Astrocyte (in vitro differentiated cells and primary cell): Measurements from ENCODE around the gene CELA3B. TPM values are rescaled to one million over a fixed set of nuclear protein-coding genes. Genes with fewer than 3 reads are reported as not detected.

Experiments
- DNase-seq: peaks from one replicate; pipeline ENCODE4 v3.0.0-alpha.2; 2010; ENCODE audit warnings: low read depth
- FAIRE-seq: peaks from 2 replicates; lab custom pipeline; 2011; peaks lifted over from hg19 to GRCh38; lab: Jason Lieb, UNC
- H2AFZ ChIP-seq: 2 replicates; pipeline ENCODE4 v1.6.0; 2012; ENCODE audit warnings: low read depth, low read length, inconsistent platforms
- H3K27ac ChIP-seq: 2 replicates; pipeline ENCODE4 v1.5.1; 2011; ENCODE audit warnings: low read depth, low read length, inconsistent platforms
- H3K27me3 ChIP-seq: 2 replicates; pipeline ENCODE4 v1.6.0; 2011; ENCODE audit warnings: low read length, inconsistent platforms; ENCODE audit not compliant: insufficient read depth
- H3K36me3 ChIP-seq: 2 replicates; pipeline ENCODE4 v1.5.1; 2011; ENCODE audit warnings: low read length, inconsistent platforms; ENCODE audit not compliant: insufficient read depth
- H3K4me1 ChIP-seq: 2 replicates; pipeline ENCODE4 v1.5.1; 2011; ENCODE audit warnings: low read length, inconsistent platforms; ENCODE audit not compliant: insufficient read depth
- H3K4me2 ChIP-seq: 2 replicates; pipeline ENCODE4 v1.6.0; 2012; ENCODE audit warnings: low read length, inconsistent platforms
- H3K4me3 ChIP-seq: 2 replicates; pipeline ENCODE4 v1.5.1; 2011; ENCODE audit warnings: low read depth, mild to moderate bottlenecking, low read length, inconsistent platforms; ENCODE audit not compliant: insufficient read depth
- H3K79me2 ChIP-seq: 2 replicates; pipeline ENCODE4 v1.6.0; 2012; ENCODE audit warnings: mild to moderate bottlenecking, low read length, inconsistent platforms; ENCODE audit not compliant: insufficient read depth
- H3K9ac ChIP-seq: 2 replicates; pipeline ENCODE4 v1.6.0; 2012; ENCODE audit warnings: mild to moderate bottlenecking, low read length, inconsistent platforms
- H3K9me3 ChIP-seq: 2 replicates; pipeline ENCODE4 v1.5.1; 2012; ENCODE audit warnings: low read depth, mild to moderate bottlenecking, low read length, inconsistent platforms; ENCODE audit not compliant: insufficient read depth
- H4K20me1 ChIP-seq: 2 replicates; pipeline ENCODE4 v1.6.0; 2012; ENCODE audit warnings: low read length, inconsistent platforms; ENCODE audit not compliant: insufficient read depth
- H3K27ac Mint-ChIP-seq: one replicate; pipeline ENCODE4 v1.8.0; 2021; ENCODE audit warnings: mild to moderate bottlenecking, mixed read lengths; ENCODE audit not compliant: unreplicated experiment
- H3K27me3 Mint-ChIP-seq: one replicate; pipeline ENCODE4 v1.8.0; 2021; ENCODE audit warnings: low read depth, mixed read lengths; ENCODE audit not compliant: unreplicated experiment
- H3K36me3 Mint-ChIP-seq: one replicate; pipeline ENCODE4 v1.8.0; 2021; ENCODE audit warnings: low read depth, mixed read lengths; ENCODE audit not compliant: unreplicated experiment
- H3K4me1 Mint-ChIP-seq: one replicate; pipeline ENCODE4 v1.8.0; 2021; ENCODE audit warnings: low read depth, mixed read lengths; ENCODE audit not compliant: unreplicated experiment
- H3K4me3 Mint-ChIP-seq: one replicate; pipeline ENCODE4 v1.8.0; 2021; ENCODE audit warnings: mild to moderate bottlenecking, moderate library complexity, mixed read lengths; ENCODE audit not compliant: unreplicated experiment
- H3K9me3 Mint-ChIP-seq: one replicate; pipeline ENCODE4 v1.8.0; 2021; ENCODE audit warnings: mild to moderate bottlenecking, mixed read lengths; ENCODE audit not compliant: unreplicated experiment
- EZH2 ChIP-seq: IDR thresholded peaks from 2 replicates; pipeline ENCODE4 v1.6.1; 2012; ENCODE audit warnings: mild to moderate bottlenecking, low read length, inconsistent platforms; ENCODE audit not compliant: insufficient read depth
- total RNA-seq: library from RNA; stranded (reverse); gene quantifications from 2 replicates; pipeline ENCODE4 v1.2.1, GENCODE V29; 2021
- TF ChIP-seq, protein P1 (sequence below): IDR thresholded peaks from 2 replicates; pipeline ENCODE4 v1.5.1; 2011; ENCODE audit warnings: low read depth, mild to moderate bottlenecking, inconsistent platforms, low read length, moderate library complexity; ENCODE audit not compliant: insufficient read depth

Gene CELA3B
- total RNA-seq, 1 donor from 2014 or later, result not detected

DNA sequence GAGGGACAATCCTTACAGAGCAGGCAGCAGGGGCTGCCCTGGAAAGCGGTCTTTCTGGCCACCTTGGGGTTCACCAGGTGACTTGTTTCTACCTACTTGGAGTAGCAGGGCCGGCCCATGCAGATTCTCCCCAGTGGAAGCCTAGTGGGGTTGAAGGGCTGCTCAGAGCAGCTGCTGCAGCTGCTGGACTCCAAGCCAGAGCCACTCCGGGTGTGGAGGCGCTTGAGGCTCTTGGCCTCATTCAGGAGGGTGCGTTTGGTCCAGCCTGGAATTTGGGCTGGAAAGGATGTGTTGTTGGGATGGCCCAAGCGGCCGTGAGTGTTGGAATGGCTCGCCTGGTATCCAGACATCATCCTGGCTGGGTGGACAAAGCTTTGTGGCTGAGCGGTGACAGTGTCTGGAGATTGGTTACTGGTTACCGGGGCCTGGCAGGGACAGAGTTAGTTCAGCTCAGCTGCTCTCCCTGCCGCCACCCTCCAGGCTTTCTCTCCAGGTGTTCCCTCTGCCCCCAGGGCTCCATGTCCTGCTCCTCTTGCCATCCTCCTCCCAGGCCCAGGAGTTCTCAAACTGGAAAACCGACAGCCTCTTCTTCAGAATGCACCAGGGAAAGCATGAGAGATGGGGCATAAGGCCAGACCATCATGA is 25.5 kb upstream of the CELA3B start:
- H3K4me3 ChIP-seq, result no peak overlapping the region
- Mint-ChIP-seq H3K4me1 (peaks cover 4% of the 10 kb centered on the region), H3K27me3 (peaks cover 13% of the 10 kb centered on the region), H3K27ac (no peak overlapping the region), H3K36me3 (no peaks in the 10 kb centered on the region), H3K9me3 (no peaks in the 10 kb centered on the region), H3K4me3 (no peak overlapping the region)
- H3K4me2 ChIP-seq, result no peak overlapping the region
- H3K9me3 ChIP-seq, result no peaks in the 10 kb centered on the region
- H2AFZ ChIP-seq, result no peak overlapping the region
- H4K20me1 ChIP-seq, result no peaks in the 10 kb centered on the region
- H3K27me3 ChIP-seq, result no peaks in the 10 kb centered on the region
- H3K27ac ChIP-seq, result no peak overlapping the region
- H3K79me2 ChIP-seq, result no peaks in the 10 kb centered on the region
- TF ChIP-seq, protein P1, sequence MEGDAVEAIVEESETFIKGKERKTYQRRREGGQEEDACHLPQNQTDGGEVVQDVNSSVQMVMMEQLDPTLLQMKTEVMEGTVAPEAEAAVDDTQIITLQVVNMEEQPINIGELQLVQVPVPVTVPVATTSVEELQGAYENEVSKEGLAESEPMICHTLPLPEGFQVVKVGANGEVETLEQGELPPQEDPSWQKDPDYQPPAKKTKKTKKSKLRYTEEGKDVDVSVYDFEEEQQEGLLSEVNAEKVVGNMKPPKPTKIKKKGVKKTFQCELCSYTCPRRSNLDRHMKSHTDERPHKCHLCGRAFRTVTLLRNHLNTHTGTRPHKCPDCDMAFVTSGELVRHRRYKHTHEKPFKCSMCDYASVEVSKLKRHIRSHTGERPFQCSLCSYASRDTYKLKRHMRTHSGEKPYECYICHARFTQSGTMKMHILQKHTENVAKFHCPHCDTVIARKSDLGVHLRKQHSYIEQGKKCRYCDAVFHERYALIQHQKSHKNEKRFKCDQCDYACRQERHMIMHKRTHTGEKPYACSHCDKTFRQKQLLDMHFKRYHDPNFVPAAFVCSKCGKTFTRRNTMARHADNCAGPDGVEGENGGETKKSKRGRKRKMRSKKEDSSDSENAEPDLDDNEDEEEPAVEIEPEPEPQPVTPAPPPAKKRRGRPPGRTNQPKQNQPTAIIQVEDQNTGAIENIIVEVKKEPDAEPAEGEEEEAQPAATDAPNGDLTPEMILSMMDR, result no peak
- TF ChIP-seq EZH2, result no peak
- no peak overlapping the region for H3K9ac ChIP-seq
- no peaks in the 10 kb centered on the region for H3K36me3 ChIP-seq
- H3K4me1 ChIP-seq, result peaks cover 6% of the 10 kb centered on the region
- DNase-seq, result no peak
- no peak for FAIRE-seq

DNA sequence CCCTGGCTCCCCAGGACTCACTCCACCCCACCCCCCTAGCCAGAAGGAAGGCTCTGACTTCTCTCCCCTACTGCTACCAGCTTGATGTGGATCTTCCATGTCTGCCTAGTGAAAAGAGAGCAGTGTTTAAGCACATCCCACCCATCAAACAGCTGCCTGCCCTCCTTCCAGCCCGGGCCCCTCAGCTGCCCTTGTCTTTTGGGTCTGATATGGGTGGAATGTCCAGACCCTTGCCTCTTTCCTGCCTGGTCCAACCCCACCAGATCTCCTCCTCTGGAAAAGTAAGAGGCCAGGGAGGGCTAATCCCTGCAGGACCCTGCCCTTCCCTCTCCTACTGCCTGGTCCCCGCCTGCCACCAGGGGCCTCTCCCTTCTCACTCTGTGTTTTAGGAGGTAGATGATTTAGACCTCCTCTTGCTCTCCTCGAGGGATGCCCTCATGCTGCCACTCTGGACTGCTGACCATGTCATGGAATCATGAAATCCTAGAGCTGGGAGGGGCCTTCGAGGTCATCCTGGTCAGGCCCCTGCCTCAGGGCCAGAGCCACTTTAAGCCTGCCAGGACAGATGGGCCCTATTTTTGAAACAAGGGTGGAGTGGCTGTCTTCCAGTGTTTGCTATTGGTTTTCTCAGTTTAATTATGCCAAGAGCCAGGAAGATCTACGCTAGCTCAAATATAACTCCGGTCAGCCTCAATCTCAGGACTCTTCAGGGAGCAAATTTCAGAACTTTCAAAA is 23.9 kb upstream of the CELA3B start:
- H3K27me3 Mint-ChIP-seq, result peaks cover 13% of the 10 kb centered on the region
- H3K9ac ChIP-seq, result no peak overlapping the region
- H3K4me3 Mint-ChIP-seq, result no peak overlapping the region
- H3K79me2 ChIP-seq, result no peaks in the 10 kb centered on the region
- no peak overlapping the region for H2AFZ ChIP-seq
- no peaks in the 10 kb centered on the region for H3K9me3 Mint-ChIP-seq
- DNase-seq (no peak), FAIRE-seq (no peak)
- H3K9me3 ChIP-seq, result no peaks in the 10 kb centered on the region
- H4K20me1 ChIP-seq, result no peaks in the 10 kb centered on the region
- H3K36me3 ChIP-seq, result no peaks in the 10 kb centered on the region
- H3K4me1 ChIP-seq, result peaks cover 14% of the 10 kb centered on the region
- no peaks in the 10 kb centered on the region for H3K36me3 Mint-ChIP-seq
- H3K4me3 ChIP-seq, result no peak overlapping the region
- H3K4me1 Mint-ChIP-seq, result peaks cover 10% of the 10 kb centered on the region
- no peak overlapping the region for H3K4me2 ChIP-seq
- TF ChIP-seq, protein P1, result no peak
- TF ChIP-seq EZH2, result no peak
- H3K27me3 ChIP-seq, result no peaks in the 10 kb centered on the region
- no peak overlapping the region for H3K27ac ChIP-seq
- no peak overlapping the region for H3K27ac Mint-ChIP-seq

DNA sequence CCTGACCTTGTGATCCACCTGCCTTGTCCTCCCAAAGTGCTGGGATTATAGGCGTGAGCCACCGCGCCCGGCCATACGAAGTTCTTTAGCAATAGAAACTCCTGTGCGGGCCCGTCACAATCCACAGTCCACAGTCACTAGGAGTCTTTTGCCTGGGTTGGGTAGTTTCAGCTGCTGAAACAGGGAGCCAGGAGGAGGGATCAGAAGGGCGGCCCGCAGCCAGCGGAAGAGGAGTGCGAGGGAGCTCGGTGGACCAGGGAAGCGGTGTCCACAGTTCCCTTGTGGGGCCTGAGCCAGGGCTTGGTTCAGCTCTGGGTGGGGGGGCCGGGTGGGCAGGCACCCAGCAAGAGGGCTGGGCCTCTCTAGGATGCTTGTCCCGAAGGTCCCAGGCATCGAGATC is 21.8 kb upstream of the CELA3B start:
- H3K27me3 Mint-ChIP-seq, result peaks cover 13% of the 10 kb centered on the region
- H3K4me1 Mint-ChIP-seq, result peaks cover 10% of the 10 kb centered on the region
- H3K4me3 ChIP-seq, result no peak overlapping the region
- no peaks in the 10 kb centered on the region for H4K20me1 ChIP-seq
- H3K27me3 ChIP-seq, result no peaks in the 10 kb centered on the region
- H3K4me1 ChIP-seq, result peaks cover 14% of the 10 kb centered on the region
- H3K4me2 ChIP-seq, result no peak overlapping the region
- no peaks in the 10 kb centered on the region for H3K9me3 Mint-ChIP-seq
- FAIRE-seq (no peak), DNase-seq (no peak)
- H3K4me3 Mint-ChIP-seq, result no peak overlapping the region
- no peak overlapping the region for H3K27ac ChIP-seq
- TF ChIP-seq, protein P1, result no peak
- no peak for TF ChIP-seq EZH2
- no peaks in the 10 kb centered on the region for H3K79me2 ChIP-seq
- no peaks in the 10 kb centered on the region for H3K36me3 Mint-ChIP-seq
- H3K27ac Mint-ChIP-seq, result no peak overlapping the region
- no peak overlapping the region for H3K9ac ChIP-seq
- H3K36me3 ChIP-seq, result no peaks in the 10 kb centered on the region
- no peaks in the 10 kb centered on the region for H3K9me3 ChIP-seq
- H2AFZ ChIP-seq, result no peak overlapping the region
